Measurements from ENCODE around the gene RNF123.

DNA sequence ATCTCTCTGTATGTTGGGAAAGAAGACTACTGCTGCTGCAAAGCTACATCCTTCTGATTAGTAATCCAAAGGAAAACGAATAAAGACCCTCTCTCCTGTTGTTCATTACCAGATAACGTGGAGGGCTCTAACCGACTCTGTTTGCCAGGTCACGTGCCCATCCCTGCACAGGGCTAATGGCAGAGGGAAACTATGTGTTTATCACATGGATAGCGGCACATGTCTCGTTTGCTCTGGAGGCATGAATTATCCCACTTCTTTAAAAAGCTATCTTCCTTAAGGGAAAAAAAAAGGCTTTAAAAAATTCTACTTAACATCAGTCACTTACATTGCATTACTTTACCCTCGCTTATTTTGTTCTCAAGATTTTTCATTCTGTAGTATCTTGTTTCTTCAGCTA is 48.1 kb upstream of the RNF123 start:
- TF ChIP-seq CTCF (IDR thresholded peaks at IDR 0.05): no peak
- no peak for TF ChIP-seq REST (IDR thresholded peaks at IDR 0.05; ENCODE audit: insufficient read depth in 1 of 2, low read depth in 2 of 2, low read length in 1 of 2)
- TF ChIP-seq TCF7L2 (IDR thresholded peaks at IDR 0.05; ENCODE audit: low read depth, low read length): no peak

Measured in Panc1 (cell line).